GM19372 (cell line): ENCODE results near the gene ARID4B.

ENCODE experiments used
- ATAC-seq: cut with Tn5 transposase; IDR thresholded peaks from one replicate; pipeline ENCODE4 v1.9.1; 2021; ENCODE audit warnings: mild to moderate bottlenecking, low read depth, moderate library complexity; ENCODE audit not compliant: unreplicated experiment

Gene ARID4B

GRCh38 chr1:235134171-235134570, 193.8 kb downstream of the ARID4B start:
- no peak for ATAC-seq

GRCh38 chr1:235133086-235133485, 194.9 kb downstream of the ARID4B start:
- no peak for ATAC-seq

- ATAC-seq, result no peak
Measured at GRCh38 chr1:235131961-235132360, 196.0 kb downstream of the ARID4B start.

- ATAC-seq, result no peak
Measured at GRCh38 chr1:235130766-235131270, 197.2 kb downstream of the ARID4B start.

- ATAC-seq, result no peak
Measured at GRCh38 chr1:235129774-235130570, 198.0 kb downstream of the ARID4B start.

GRCh38 chr1:235128456-235129328, 199.3 kb downstream of the ARID4B start, which contains the start of gene TOMM20:
TOMM20 (minus strand) TSS chr1:235128837; CDS start chr1:235128715, 122 bp downstream.
- ATAC-seq, result peak; percentile 96

- ATAC-seq, result no peak
Measured at GRCh38 chr1:235127732-235128455, 200.1 kb downstream of the ARID4B start.

GRCh38 chr1:235127203-235127602, 200.8 kb downstream of the ARID4B start:
- ATAC-seq, result no peak

- ATAC-seq, result no peak
Measured at GRCh38 chr1:235124665-235125064, 203.3 kb downstream of the ARID4B start.

GRCh38 chr1:235124111-235124510, 203.9 kb downstream of the ARID4B start:
- no peak for ATAC-seq

- ATAC-seq, result no peak
Measured at GRCh38 chr1:235122348-235122747, 205.6 kb downstream of the ARID4B start.
